ENCODE results near the gene STAC2. TPM values are rescaled to one million over a fixed set of nuclear protein-coding genes. Genes with fewer than 3 reads are reported as not detected.

STAC2 gene
- total RNA-seq, 1 donor from 2014 or later, result 1.5 TPM

DNA sequence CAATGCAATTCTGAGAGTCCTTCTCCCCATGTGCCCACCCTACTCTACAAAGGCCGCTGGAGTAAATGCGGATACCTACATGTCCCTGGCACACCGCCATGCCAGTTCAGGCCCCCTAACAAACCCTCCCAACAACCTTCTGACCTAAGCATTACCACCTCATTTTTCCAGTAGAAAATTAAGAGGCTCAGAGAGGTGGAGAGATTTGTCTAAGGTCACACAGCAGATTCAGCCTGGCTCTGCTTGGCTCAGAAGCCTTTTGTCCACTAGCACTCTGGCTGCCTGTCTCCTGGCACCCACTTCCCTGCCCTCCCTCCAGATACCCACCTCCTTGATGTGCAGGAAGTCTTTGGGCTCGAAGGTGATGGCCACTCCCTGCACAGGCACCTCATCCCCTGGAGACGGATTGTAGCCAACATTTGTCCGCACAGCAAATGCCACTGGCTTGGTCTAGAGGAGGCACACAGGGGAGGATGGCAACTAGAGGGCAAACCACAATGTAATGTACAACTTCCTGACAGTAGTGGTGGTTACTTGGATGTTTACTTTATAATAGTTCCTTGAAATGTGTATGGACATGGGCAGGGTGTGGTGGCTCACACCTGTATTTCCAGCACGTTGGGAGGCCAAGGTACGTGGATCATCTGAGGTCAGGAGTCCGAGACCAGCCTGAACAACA, 38.5 kb downstream of the STAC2 start:
- Mint-ChIP-seq H3K36me3 (no peaks in the 10 kb centered on the region), H3K4me1 (ENCODE audit: unreplicated experiment) (no peaks in the 10 kb centered on the region), H3K4me3 (no peak overlapping the region), H3K27me3 (no peaks in the 10 kb centered on the region), H3K27ac (no peak overlapping the region), H3K9me3 (no peaks in the 10 kb centered on the region)
- TF ChIP-seq, protein P1, sequence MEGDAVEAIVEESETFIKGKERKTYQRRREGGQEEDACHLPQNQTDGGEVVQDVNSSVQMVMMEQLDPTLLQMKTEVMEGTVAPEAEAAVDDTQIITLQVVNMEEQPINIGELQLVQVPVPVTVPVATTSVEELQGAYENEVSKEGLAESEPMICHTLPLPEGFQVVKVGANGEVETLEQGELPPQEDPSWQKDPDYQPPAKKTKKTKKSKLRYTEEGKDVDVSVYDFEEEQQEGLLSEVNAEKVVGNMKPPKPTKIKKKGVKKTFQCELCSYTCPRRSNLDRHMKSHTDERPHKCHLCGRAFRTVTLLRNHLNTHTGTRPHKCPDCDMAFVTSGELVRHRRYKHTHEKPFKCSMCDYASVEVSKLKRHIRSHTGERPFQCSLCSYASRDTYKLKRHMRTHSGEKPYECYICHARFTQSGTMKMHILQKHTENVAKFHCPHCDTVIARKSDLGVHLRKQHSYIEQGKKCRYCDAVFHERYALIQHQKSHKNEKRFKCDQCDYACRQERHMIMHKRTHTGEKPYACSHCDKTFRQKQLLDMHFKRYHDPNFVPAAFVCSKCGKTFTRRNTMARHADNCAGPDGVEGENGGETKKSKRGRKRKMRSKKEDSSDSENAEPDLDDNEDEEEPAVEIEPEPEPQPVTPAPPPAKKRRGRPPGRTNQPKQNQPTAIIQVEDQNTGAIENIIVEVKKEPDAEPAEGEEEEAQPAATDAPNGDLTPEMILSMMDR (conservative IDR thresholded peaks at IDR 0.05), result no peak
- no peak for DNase-seq (ENCODE audit: extremely low spot score, unreplicated experiment)

DNA sequence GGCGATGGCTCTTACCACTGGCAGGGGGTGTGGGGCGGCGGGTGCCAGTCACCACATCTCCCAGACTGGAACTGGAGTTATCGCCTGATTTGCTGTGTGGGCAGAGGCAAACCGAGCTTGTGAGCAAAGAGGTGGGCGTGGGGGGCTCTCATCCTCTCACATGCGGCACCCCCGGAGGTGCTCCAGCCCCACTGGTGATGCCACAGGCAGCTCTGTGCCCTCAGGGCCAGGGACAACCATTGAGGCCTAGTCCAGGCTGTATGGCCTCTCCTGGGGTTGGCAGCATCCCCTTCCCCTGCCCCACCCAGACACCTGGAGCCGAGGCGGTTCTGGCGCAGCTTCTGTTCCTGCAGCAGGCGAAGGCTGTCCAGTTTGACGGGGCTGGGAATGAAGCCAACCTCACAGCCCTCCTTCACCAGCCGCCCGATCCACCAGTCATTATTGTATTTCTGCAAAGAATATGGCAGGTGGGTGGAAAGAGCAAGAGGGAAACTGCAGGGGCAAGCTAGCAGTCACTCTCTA, 39.2 kb downstream of the STAC2 start:
- TF ChIP-seq, protein P1 (conservative IDR thresholded peaks at IDR 0.05), result no peak
- no peaks in the 10 kb centered on the region for H3K4me1 Mint-ChIP-seq (ENCODE audit: unreplicated experiment)
- no peaks in the 10 kb centered on the region for H3K36me3 Mint-ChIP-seq
- H3K27me3 Mint-ChIP-seq, result no peaks in the 10 kb centered on the region
- H3K9me3 Mint-ChIP-seq, result no peaks in the 10 kb centered on the region
- H3K27ac Mint-ChIP-seq, result no peak overlapping the region
- DNase-seq (ENCODE audit: extremely low spot score, unreplicated experiment), result no peak
- H3K4me3 Mint-ChIP-seq, result no peak overlapping the region

DNA sequence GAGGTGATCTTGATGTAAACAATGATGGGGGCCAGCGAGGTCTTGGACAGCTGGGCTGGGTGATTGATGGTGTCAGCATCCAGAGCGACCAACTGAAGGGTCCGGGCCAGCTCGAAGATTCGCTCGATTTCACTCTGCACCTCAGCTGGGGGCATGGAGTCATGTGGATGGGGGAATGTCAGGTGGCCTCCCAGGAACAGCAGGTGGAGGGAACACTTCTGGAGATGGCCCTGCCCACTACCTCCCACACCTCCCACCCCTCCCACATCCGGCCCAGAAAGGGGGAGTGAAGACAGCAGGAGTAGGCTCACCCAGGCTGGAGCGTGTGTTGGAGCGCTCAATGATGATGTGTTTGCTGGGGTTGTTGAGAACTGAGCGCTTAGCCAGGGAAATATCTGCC, 42.0 kb downstream of the STAC2 start:
- no peak overlapping the region for H3K27ac Mint-ChIP-seq
- H3K4me1 Mint-ChIP-seq (ENCODE audit: unreplicated experiment), result no peaks in the 10 kb centered on the region
- no peaks in the 10 kb centered on the region for H3K36me3 Mint-ChIP-seq
- no peak for DNase-seq (ENCODE audit: extremely low spot score, unreplicated experiment)
- TF ChIP-seq, protein P1 (conservative IDR thresholded peaks at IDR 0.05), result no peak
- no peak overlapping the region for H3K4me3 Mint-ChIP-seq
- H3K9me3 Mint-ChIP-seq, result no peaks in the 10 kb centered on the region
- H3K27me3 Mint-ChIP-seq, result no peaks in the 10 kb centered on the region

DNA sequence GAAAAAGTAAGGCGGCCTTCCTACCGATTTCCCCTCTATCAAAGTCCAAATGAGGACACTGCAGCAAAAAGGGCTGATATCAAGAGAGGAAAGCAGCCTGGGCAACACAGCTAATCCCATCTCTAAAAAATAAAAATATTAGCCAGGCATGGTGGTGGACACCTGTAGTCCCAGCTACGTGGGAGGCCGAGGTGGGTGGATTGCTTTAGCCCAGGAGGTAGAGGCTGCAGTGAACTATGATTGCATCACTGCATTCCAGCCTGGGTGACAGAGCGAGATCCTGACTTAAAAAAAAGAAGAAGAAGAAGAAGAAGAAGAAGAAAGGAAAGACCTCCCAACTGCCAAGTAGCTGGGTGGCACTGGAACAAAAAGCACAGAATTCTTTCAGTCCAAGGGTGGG, 42.7 kb downstream of the STAC2 start:
- Mint-ChIP-seq H3K27me3 (no peaks in the 10 kb centered on the region), H3K4me1 (ENCODE audit: unreplicated experiment) (no peaks in the 10 kb centered on the region), H3K36me3 (no peaks in the 10 kb centered on the region), H3K9me3 (no peaks in the 10 kb centered on the region), H3K27ac (no peak overlapping the region), H3K4me3 (no peak overlapping the region)
- DNase-seq (ENCODE audit: extremely low spot score, unreplicated experiment), result no peak
- TF ChIP-seq, protein P1 (conservative IDR thresholded peaks at IDR 0.05), result no peak

DNA sequence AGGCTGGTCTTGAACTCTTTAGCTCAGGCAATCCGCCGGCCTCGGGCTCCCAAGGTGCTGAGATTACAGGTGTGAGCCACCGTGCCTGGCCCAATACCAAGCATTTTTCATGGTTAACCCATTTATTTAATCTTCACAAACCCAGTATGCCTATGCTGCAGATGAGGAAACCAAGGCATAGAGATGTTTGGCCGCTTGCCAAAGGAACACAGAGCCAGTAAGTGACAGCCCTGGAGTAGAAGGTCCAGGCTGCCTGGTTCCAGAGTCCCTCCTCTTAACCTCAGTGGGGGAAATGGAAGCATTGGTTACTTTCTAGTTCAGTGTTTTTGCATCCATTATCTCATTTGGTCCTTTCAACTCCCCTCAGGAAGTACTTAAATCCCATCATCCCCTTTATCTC, 44.4 kb downstream of the STAC2 start:
- H3K27ac Mint-ChIP-seq, result no peak overlapping the region
- no peak for DNase-seq (ENCODE audit: extremely low spot score, unreplicated experiment)
- no peaks in the 10 kb centered on the region for H3K4me1 Mint-ChIP-seq (ENCODE audit: unreplicated experiment)
- H3K27me3 Mint-ChIP-seq, result no peaks in the 10 kb centered on the region
- H3K36me3 Mint-ChIP-seq, result peaks cover 5% of the 10 kb centered on the region
- no peak overlapping the region for H3K4me3 Mint-ChIP-seq
- no peaks in the 10 kb centered on the region for H3K9me3 Mint-ChIP-seq
- TF ChIP-seq, protein P1 (conservative IDR thresholded peaks at IDR 0.05), result no peak

Measured in type B pancreatic cell (in vitro differentiated cells).